Measurements from ENCODE around the gene SENP8.
A peak's percentile ranks its signal among the peaks of the same experiment; 100 is the strongest.
"Not testable (repeated sequence)": the region's sequence is repeated elsewhere in the genome, so short reads cannot be mapped to it uniquely, and the experiment has no call there.

Gene SENP8

GRCh38 chr15:72118017-72118978 lies at the start of gene SENP8, which contains the start of gene MYO9A:
SENP8 (plus strand) TSS chr15:72118403; CDS start chr15:72139624, 21,221 bp downstream.
MYO9A (minus strand) TSS chr15:72118150; CDS start chr15:72046563, 71,587 bp downstream.
- DNase-seq = peak; percentile 96

GRCh38 chr15:72068856-72069255 lies 49.3 kb upstream of the SENP8 start:
- DNase-seq = no peak

DNA sequence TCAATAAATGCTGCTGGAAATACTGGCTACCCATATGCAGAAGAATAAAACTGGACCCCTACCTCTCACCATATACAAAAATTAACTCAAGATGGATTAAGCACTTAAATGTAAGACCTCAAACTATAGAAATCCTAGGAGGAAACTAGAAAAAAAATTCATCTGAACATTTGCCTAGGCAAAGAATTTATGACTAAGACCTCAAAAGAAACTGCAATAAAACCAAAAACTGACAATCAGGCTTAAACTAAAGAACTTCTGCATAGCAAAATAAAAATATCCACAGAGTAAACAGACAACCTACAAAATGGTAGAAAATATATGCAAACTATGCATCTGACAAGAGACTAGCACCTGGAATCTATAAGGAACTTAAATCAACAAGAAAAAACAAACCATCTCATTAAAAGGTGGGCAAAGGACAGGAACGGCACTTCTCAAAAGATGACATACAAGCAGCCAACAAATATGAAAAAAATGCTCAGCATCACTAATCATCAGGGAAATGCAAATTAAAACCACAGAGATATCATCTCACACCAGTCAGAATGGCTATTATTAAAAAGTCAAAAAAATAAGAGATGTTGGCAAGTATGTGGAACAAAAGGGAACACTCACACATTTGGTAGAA lies 47.3 kb upstream of the SENP8 start:
- DNase-seq = no peak

- not testable (repeated sequence) for DNase-seq
Measured at GRCh38 chr15:72071448-72071825, 46.8 kb upstream of the SENP8 start.

DNA sequence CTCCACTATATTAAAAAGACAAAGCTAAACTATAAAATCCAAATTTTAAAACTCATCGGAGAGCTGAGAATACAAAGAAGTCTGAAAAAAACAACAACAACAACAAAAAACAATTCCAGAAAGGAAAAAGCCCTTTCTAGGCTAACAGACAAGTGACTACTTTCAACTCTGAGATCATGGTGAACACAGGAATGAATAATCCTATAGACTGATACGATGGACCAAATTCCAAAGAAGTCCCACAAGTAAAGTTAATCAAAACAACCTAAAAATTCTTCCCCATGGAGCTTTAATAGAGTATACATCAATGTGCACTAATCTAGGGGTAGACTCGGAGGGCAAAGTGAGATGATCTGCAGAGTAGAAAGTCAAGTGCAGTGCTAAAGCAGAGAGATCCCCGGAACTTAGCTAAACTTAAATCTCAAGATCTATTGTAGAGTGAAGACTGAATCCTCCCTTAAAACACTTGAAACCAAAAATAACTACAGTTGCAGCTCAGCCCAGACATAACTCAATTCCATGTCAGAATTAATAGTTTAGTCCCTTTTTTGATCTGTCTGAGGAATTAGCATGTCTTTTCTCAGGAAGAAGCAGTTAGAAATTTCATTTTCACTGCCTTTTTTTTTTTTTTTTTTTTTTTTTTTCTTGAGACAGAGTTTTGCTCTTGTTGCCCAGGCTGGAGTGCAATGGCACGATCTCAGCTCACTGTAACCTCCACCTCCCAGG lies 43.7 kb upstream of the SENP8 start:
- no peak for DNase-seq

DNA sequence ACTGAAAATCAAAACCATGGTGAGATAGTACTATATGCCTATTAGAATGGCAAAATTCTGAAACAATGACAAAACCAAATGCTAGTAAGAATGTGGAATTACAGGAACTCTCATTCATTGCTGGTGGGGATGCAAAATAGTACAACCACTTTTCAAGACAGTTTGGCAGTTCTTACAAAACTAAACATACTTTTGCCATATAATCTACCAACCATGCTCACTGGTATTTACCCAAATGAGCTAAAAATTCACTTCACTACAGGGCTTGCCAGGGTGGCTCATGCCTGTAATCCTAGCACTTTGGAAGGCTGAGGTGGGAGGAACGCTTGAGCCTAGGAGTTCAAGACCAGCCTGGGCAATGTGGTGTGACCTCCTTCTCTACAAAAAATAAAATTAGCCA lies 40.3 kb upstream of the SENP8 start:
- DNase-seq = no peak

DNA sequence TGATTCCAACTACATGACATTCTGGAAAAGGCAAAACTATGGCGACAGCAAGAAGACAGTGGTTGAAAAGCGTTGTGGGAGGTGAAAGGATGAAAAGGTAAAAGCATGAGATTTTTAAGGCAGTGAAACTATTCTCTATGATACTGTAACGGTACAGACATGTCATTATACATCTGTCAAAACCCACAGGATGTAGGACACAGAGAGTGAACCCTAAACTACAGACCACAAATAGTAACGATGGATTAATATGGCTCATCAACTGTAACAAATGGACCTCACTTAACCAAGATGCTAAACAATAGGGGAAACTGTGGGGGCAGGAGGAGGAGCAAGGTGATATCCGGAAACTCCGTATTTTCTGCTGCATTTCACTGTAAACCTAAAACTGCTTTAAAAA lies 39.3 kb upstream of the SENP8 start:
- no peak for DNase-seq

DNA sequence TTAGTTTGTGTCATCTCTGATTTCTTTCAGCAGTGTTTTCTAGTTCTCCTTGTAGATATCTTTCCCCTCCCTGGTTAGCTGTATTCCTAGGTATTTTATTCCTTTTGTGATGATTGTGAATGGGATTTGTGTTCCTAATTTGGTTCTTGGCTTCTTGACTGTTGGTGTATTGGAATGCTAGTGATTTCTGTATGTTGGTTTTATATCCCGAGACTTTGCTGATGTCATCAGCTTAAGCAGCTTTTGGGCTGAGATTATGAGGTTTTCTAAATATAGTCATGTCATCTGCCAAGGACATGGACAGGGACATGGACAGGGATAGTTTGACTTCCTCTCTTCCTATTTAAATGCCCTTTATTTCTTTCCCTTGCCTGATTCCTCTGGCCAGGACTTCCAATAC lies 36.0 kb upstream of the SENP8 start:
- DNase-seq = no peak

GRCh38 chr15:72086010-72086697 lies 32.0 kb upstream of the SENP8 start:
- no peak for DNase-seq

DNA sequence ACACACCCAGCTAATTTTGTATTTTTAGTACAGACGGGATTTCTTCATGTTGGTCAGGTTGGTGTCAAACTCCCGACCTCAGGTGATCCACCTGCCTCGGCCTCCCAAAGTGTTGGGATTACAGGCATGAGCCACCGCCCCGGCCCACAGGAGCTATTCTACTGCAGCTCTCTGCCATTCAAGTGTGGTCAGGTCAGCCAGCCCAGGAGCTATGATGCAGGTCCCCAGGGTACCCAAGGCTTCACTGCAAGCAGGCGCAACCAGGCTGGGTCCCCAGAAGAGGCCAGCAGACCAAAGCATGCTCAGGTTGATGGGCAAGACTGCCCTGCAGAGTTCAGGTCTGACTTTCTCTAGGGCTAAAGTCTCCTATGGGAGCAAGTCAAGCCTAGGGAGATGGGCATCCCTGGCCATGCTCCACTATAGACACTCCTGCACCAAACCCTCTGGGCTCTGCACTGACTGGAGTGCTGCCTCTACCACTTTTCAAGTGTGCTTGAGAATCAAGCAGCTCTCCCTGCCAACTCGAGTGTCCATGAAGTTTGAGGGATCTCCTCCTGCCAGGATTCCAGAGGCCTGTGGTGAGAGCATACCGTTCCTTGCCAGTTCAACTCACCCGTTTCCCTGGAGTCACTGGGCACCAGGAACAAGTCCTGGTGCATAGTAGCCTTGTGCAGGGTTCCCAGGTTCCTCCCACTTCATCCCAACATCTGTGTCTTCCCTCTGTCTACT lies 31.1 kb upstream of the SENP8 start:
- DNase-seq = no peak

- DNase-seq = no peak
Measured at GRCh38 chr15:72092006-72092405, 26.2 kb upstream of the SENP8 start.

- DNase-seq = no peak
Measured at GRCh38 chr15:72092691-72093090, 25.5 kb upstream of the SENP8 start.

DNA sequence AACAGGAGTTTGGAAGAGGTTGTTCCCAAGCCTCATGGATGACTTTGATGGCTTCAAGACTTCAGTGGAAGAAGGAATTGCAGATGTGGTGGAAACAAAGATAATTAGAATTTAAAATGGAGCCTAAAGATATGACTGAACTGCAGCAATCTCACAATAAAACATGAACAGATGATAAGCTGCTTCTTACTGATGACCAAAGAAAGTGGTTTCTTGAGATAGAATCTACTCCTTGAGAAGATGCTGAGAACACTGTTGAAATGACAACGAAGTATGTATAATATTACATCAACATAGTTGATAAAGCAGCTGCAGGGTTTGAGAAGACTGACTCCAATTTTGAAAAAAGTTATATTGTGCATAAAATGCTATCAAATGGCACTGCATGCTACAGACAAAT lies 21.4 kb upstream of the SENP8 start:
- no peak for DNase-seq

DNA sequence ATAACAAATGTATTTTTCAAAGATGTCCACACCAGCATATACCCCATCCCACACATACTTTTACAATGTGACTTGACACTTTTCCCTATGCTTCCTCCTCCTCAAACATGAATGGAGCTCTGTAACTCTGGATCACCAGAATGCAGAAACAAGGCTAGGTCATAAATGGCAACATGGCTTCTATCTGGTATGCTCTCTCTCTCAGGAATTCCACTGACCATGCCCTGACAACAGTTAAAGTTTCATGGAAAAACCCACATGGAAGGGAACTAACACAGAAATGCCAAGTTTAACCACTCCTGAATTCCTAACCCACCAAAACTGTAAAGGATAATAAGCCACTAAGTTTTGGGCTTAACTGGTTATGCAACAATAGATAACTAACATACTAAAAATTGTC lies 20.2 kb upstream of the SENP8 start:
- DNase-seq = no peak

GRCh38 chr15:72099155-72099554 lies 19.0 kb upstream of the SENP8 start:
- no peak for DNase-seq

GRCh38 chr15:72100551-72100950 lies 17.7 kb upstream of the SENP8 start:
- not testable (repeated sequence) for DNase-seq

DNA sequence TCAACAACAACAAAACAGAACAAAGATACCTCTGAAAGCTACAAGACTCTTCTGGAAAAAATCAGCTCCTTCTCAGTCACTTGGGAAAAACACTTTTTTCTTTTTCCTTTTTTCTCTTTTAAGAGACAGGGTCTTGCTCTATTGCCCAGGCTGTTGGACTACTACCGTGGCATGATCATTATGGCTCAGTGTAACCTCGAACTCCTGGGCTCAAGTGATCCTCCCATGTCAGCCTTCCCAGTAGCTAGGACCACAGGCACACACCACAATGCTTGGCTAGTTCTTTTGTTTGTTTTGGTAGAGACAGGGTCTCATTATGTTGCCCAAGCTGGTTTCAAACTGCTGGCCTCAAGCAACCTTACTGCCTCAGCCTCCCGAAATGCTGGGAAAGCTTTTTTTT lies 13.1 kb upstream of the SENP8 start:
- no peak for DNase-seq

GRCh38 chr15:72106068-72106467 lies 12.1 kb upstream of the SENP8 start:
- no peak for DNase-seq

- DNase-seq = no peak
Measured at GRCh38 chr15:72110355-72110754, 7.8 kb upstream of the SENP8 start.

DNA sequence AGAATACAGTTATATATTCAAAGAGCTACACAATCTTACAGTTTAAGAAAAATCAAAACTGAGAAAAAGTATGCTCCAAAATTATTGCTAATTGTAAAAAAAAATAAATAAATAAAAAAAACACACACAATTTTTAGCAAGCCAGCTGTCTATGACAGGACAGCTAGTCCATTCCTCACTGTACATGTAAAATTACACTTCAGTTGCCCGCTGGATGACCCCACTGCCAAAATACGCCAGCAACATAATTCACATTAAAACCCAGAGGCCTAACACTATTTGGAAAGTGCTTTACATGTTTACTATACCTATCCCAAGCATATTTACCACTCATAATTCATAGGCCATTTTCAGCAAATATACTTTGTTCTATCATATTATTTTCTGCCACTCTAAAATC lies 6.1 kb upstream of the SENP8 start:
- no peak for DNase-seq

DNA sequence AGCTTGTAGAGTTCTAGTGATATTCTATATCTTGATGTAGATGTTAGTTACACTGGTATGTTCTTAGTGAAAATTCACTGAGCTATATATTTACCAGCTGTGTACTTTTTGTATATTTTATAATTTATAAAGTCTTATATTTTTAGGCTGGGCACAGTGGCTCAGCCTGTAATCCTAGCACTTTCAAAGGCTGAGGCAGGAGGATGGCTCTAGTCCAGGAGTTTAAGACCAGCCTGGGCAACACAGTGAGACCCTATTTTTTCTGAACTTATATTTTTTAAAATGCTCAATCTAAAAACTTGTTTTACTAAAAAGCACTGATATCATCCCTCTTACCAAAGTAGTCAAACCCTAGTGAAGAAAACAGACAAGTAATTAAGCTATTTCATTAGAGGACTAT lies 5.4 kb upstream of the SENP8 start:
- DNase-seq = no peak

GRCh38 chr15:72113347-72114031 lies 4.7 kb upstream of the SENP8 start:
- no peak for DNase-seq

Data from NCI-H1694 (cell line).